Right renal cortex interstitium (tissue), 3 donors: Measurements from ENCODE around the gene FBXO38. TPM values are rescaled to one million over a fixed set of nuclear protein-coding genes. Genes with fewer than 3 reads are reported as not detected.

Experiments used
- DNase-seq, 3 donors: peaks; one replicate each; pipeline ENCODE4 v3.0.0-alpha.2; 2013; ENCODE audit warnings: low read depth in 3 of 3, low spot score in 2 of 3
- polyA plus RNA-seq, 3 donors: library from polyadenylated mRNA; unstranded; fragments of 120-200 nt; gene quantifications; one replicate each; pipeline ENCODE4 v1.2.1, GENCODE V29; 2013; ENCODE audit not compliant: insufficient read length in 3 of 3

FBXO38 gene
- polyA plus RNA-seq, 3 donors = 40.7 to 46.6 (median 42.9) TPM

DNA sequence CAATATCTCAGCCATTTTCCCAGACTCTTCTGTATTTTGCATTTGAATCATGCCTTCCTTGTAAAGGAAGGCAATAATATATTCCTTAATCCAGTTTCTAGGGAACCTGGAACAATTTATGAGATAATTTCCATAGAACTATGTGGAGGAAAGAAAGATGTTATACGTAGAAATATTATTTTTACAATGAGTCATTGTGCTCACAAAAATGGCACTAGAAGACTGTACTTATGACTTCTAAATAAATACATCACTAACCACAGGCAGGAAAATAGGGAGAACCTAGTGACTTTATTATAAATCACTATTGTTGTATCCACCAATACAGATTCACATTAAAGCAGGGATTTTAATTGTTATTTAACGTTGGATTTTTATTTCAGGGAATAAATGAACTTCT, 87.6 kb downstream of the FBXO38 start:
- no peak for DNase-seq

DNA sequence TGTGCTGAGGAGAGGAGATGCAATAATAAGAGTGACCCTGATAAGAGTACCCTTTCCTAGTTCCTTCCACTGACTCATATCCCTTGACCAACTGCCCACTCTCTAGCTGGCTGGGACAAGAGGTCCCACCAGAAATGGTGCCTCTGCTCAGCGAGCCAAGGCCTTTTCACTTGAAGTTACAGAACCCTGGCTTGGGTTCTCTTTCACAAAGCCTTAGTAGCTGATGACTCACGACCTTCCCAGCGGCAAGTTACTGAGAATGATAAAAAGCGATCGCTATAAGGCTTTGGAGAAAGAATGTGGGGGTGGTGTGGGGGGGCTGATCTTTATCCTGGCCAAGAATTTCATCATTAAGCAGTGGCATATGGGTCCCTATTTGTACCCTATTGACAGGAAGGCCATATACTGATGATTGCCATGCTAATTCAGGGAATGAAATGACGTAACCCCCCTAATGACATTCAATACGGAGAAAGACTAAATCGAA, 90.3 kb downstream of the FBXO38 start:
- no peak for DNase-seq

GRCh38 chr5:148476302-148476701, 92.5 kb downstream of the FBXO38 start:
- no peak for DNase-seq

- DNase-seq = no peak
Observed at GRCh38 chr5:148477429-148477828, 93.7 kb downstream of the FBXO38 start.

DNA sequence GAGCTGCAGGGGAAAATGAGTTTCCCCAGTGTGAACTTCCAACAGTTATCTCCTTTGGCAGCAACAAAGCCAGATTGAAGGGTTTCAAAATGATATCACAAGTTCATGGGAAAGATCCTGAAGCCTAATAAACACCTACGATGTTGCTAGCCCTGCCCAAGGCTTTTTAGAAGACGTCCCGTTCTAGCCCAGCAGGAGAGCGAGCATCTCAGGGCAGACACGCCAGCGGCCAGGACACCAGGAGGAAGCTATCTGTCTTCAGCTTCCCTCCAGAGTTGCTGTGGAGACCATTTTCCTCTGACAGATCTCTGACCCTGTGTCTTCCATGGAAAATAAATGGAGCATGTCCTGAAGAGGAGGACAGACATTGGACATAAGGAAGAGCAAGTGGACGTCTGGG, 98.4 kb downstream of the FBXO38 start:
- DNase-seq = no peak

GRCh38 chr5:148482697-148483462, 99.1 kb downstream of the FBXO38 start:
- DNase-seq = peak in 1 of 3 donors; percentile 2

DNA sequence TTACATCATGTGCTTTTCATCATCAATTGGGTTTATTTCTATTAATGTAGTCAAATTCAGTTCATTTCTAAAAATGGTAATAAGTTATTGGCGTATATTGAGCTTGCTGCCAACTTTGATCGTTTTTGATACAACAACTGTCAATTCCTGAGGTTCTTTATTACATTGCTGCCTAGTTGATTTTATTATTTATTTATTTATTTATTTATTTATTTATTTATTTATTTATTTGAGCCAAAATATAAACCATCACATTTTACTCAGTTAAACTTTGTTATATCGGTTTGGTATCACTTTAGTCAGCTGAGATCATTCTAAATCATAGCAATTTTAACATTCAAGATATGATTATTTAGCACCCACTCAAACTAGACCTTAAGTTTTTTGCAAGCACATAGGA, 100.0 kb downstream of the FBXO38 start:
- no peak for DNase-seq

DNA sequence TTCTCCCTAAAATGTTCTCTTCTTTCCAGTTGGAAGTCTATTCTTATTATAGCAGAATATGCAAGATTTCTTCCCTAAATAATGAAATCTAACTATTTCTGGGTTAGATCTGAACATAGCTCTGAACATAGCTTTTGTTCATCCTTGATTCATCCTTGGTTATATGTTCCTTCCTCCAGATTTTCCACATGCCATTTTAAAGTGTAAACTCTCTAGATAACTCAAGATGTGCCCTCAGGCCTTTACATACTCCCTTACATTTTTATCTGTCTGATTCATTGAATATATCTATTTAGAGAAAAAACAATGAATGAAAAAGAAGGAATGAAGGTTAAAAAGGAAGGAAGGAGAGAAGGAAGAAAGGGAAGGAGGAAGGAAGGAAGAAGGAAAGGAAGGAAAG, 100.9 kb downstream of the FBXO38 start:
- no peak for DNase-seq

GRCh38 chr5:148486456-148486855, 102.7 kb downstream of the FBXO38 start:
- DNase-seq = no peak

GRCh38 chr5:148488757-148489156, 105.0 kb downstream of the FBXO38 start:
- no peak for DNase-seq

DNA sequence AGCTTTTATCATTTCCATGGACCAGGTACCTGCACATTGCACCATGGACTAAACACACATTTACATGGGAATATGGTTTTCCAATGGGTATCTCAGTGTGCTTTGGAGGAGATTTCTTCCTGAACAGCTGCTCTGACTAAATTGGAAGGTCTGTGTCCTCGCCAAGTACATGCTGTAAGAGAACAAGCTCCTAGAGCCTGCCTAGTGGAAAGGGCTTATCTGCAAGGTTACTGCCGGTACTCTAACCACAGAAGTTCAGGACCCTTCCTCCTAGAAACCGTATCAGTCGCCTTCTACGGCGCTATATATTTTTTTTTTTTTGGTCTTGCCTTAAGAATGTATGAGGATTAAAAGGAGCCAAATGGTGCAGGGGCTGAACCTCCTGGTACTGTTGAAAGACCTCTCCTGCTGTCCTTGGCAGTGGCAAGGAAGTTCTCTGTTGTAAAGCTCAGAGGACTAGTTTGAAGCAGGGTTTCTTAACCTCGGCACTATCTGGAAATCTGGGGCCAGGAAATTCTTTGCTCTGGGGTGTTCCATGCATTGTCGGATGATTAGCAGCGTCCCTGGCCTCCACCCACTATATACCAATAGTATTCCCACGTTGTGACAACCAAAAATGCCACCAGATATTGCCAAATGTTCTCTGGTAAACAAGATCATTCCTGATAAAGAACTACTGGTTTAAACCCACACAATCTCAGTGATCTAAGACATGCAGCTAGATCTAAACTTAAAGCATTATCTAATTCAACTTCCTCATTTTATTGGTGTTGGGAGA, 107.4 kb downstream of the FBXO38 start:
- DNase-seq = no peak

DNA sequence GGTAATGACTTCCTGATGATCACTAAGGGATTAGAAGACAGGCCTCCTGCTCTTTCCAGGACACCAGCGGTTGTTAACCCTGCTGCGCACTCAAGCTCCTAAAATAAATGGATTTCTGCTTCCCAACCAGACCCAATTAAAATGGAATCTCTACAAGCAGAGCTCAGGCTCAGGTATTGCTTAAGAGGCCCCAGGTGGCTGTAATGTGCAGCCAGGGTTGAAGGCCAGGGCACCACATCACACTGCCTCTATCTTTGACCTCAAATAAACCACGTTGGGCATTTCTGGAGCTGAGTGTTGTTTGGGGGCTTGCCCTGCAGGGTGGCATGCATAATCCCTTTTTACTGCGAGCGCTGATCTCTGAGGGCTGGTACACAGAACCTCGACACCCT, 108.0 kb downstream of the FBXO38 start:
- DNase-seq = no peak

- DNase-seq = no peak
Observed at GRCh38 chr5:148492351-148492750, 108.6 kb downstream of the FBXO38 start.

Other genes starting within 250 kb of the FBXO38 start
- not detected for gene SPINK14, start 215.4 kb upstream of the FBXO38 start, polyA plus RNA-seq
- not detected for gene SPINK6, start 180.9 kb upstream of the FBXO38 start, polyA plus RNA-seq
- gene MARCOL, start 145.4 kb upstream of the FBXO38 start, polyA plus RNA-seq = not detected
- under 1 TPM; 0.17 to 0.59 (median 0.37) TPM for gene SPINK13, start 115.2 kb upstream of the FBXO38 start, polyA plus RNA-seq
- gene SPINK7, start 71.5 kb upstream of the FBXO38 start, polyA plus RNA-seq = under 1 TPM in 2 of 3 donors, not detected in 1; 0.12 to 0.27 TPM
- gene SPINK9, start 48.4 kb upstream of the FBXO38 start, polyA plus RNA-seq = under 1 TPM; 0.21 to 0.54 (median 0.42) TPM